Hepatocyte (in vitro differentiated cells): ENCODE measurements around the gene CEP95.

Source experiments
- EZH2phosphoT487 ChIP-seq: fragments of 200-600 bp; sonication (generic); IDR thresholded peaks from one replicate; pipeline ENCODE4 v1.6.1; 2018; ENCODE audit warnings: antibody characterized with exemption, mild to moderate bottlenecking, low read depth, moderate library complexity; ENCODE audit not compliant: unreplicated experiment, severe bottlenecking
- TF ChIP-seq, protein P1 (sequence below): fragments of 200-600 bp; sonication (generic); IDR thresholded peaks from 2 replicates; pipeline ENCODE4 v1.5.1; 2016; ENCODE audit warnings: antibody characterized with exemption, mild to moderate bottlenecking; ENCODE audit not compliant: poor library complexity

DNA sequence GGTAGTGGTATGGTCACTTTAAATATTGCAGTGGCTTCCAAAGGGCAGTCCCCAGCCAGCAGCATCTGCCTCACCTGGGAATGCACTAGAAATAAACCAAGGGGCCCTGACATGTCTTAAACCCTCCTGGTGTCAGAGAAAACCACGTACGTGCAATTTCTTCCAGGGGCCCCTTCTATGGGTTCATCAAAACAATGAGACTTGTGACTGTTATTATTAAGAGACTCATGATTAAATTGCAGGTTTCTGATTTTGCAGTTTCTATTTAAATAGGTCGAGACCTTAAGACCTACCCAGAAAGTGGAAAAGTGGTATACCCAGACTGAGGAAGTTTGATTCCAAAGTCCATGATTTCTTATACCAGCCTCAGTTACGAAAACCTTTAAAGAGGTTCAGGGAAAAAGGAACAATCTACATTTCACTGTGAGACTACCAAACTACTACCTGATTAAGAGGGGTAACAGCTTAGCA is 9.2 kb upstream of the CEP95 start:
- TF ChIP-seq, protein P1, sequence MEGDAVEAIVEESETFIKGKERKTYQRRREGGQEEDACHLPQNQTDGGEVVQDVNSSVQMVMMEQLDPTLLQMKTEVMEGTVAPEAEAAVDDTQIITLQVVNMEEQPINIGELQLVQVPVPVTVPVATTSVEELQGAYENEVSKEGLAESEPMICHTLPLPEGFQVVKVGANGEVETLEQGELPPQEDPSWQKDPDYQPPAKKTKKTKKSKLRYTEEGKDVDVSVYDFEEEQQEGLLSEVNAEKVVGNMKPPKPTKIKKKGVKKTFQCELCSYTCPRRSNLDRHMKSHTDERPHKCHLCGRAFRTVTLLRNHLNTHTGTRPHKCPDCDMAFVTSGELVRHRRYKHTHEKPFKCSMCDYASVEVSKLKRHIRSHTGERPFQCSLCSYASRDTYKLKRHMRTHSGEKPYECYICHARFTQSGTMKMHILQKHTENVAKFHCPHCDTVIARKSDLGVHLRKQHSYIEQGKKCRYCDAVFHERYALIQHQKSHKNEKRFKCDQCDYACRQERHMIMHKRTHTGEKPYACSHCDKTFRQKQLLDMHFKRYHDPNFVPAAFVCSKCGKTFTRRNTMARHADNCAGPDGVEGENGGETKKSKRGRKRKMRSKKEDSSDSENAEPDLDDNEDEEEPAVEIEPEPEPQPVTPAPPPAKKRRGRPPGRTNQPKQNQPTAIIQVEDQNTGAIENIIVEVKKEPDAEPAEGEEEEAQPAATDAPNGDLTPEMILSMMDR: no peak
- TF ChIP-seq EZH2phosphoT487: no peak
